IMR-90 (cell line): ENCODE data around the gene CRYGN. TPM values are rescaled to one million over a fixed set of nuclear protein-coding genes. Genes with fewer than 3 reads are reported as not detected.

Source experiments
- ATAC-seq: fragments of 200-7000 bp; cut with Tn5 transposase; 2 replicates; pipeline ENCODE4 v1.9.1; 2020; ENCODE audit warnings: low read depth, mild to moderate bottlenecking, moderate library complexity
- BruUV-seq: library from RNA; stranded (reverse); fragments of 400-500 nt; replicated peaks from 2 replicates; lab custom pipeline; 2021; lab: Mats Ljungman, UMichigan
- CTCF ChIA-PET: fragments of 300-600 bp; formaldehyde crosslinking; extraction: SDS; loops from one replicate; lab custom pipeline; 2021; ENCODE audit warnings: antibody characterized with exemption; lab: Yijun Ruan, JAX
- POLR2A ChIA-PET: fragments of 300-600 bp; sonication (Branson Sonifier 250); formaldehyde crosslinking; loops from one replicate; lab custom pipeline; 2022; ENCODE audit warnings: antibody characterized with exemption; ENCODE audit not compliant: unreplicated experiment; lab: Charles Lee
- DNase-seq: peaks from one replicate; pipeline ENCODE4 v3.0.0; 2013
- H2AFZ ChIP-seq: replicated peaks from 2 replicates; pipeline ENCODE3; 2013; ENCODE audit warnings: low read length, mild to moderate bottlenecking; ENCODE audit not compliant: poor library complexity
- H2AK5ac ChIP-seq: 2 replicates; pipeline ENCODE4 v1.6.1; 2013; ENCODE audit warnings: low read depth, low read length, inconsistent platforms
- H2AK9ac ChIP-seq: replicated peaks from 2 replicates; pipeline ENCODE3; 2013; ENCODE audit warnings: mild to moderate bottlenecking, low read depth, low read length, moderate library complexity; ENCODE audit not compliant: poor library complexity
- H2BK120ac ChIP-seq: 2 replicates; pipeline ENCODE4 v1.6.1; 2013; ENCODE audit warnings: low read depth, low read length, inconsistent platforms
- H2BK15ac ChIP-seq: 3 replicates; pipeline ENCODE4 v1.6.1; 2013; ENCODE audit warnings: low read depth, low read length, inconsistent platforms
- H2BK20ac ChIP-seq: 2 replicates; pipeline ENCODE4 v1.6.1; 2013; ENCODE audit warnings: low read depth, mild to moderate bottlenecking, inconsistent platforms, low read length, moderate library complexity
- H2BK5ac ChIP-seq: 2 replicates; pipeline ENCODE4 v1.6.1; 2013; ENCODE audit warnings: mild to moderate bottlenecking, low read depth, low read length, inconsistent platforms; ENCODE audit not compliant: poor library complexity, severe bottlenecking
- H3K14ac ChIP-seq: replicated peaks from 2 replicates; pipeline ENCODE4 v1.6.1; 2013; ENCODE audit warnings: low read depth, low read length, inconsistent platforms
- H3K18ac ChIP-seq: 2 replicates; pipeline ENCODE4 v1.6.1; 2013; ENCODE audit warnings: low read depth, low read length, control low read depth
- H3K23ac ChIP-seq: 2 replicates; pipeline ENCODE4 v1.6.1; 2013; ENCODE audit warnings: low read depth, low read length, inconsistent platforms
- H3K27ac ChIP-seq: 2 replicates; pipeline ENCODE4 v1.5.1; 2013; ENCODE audit warnings: mild to moderate bottlenecking, control low read depth, low read length; ENCODE audit not compliant: insufficient read depth
- H3K27me3 ChIP-seq: 2 replicates; pipeline ENCODE4 v1.6.1; 2013; ENCODE audit warnings: low read length; ENCODE audit not compliant: control insufficient read depth, insufficient read depth
- H3K36me3 ChIP-seq: 2 replicates; pipeline ENCODE4 v1.6.1; 2013; ENCODE audit warnings: low read length, mixed read lengths; ENCODE audit not compliant: control insufficient read depth, insufficient read depth
- H3K4ac ChIP-seq: 2 replicates; pipeline ENCODE4 v1.6.1; 2013; ENCODE audit warnings: low read depth, low read length, inconsistent platforms
- H3K4me1 ChIP-seq: 2 replicates; pipeline ENCODE4 v1.6.1; 2013; ENCODE audit warnings: low read length, mixed read lengths; ENCODE audit not compliant: control insufficient read depth, insufficient read depth
- H3K4me2 ChIP-seq: 2 replicates; pipeline ENCODE4 v1.6.1; 2013; ENCODE audit warnings: low read depth, mild to moderate bottlenecking, control low read depth, low read length, moderate library complexity
- H3K4me3 ChIP-seq: 2 replicates; pipeline ENCODE4 v1.5.1; 2013; ENCODE audit warnings: low read depth, mild to moderate bottlenecking, control low read depth, low read length, moderate library complexity; ENCODE audit not compliant: insufficient read depth
- H3K56ac ChIP-seq: 2 replicates; pipeline ENCODE4 v1.6.1; 2013; ENCODE audit warnings: low read length, inconsistent platforms; ENCODE audit not compliant: insufficient read depth; ENCODE audit errors: extremely low read depth
- H3K79me1 ChIP-seq, 2 experiments: 2 replicates each; pipeline ENCODE4 v1.6.1; 2013; ENCODE audit warnings: low read length in 2 of 2, inconsistent platforms in 1 of 2, low read depth in 1 of 2
- H3K9ac ChIP-seq: 2 replicates; pipeline ENCODE4 v1.6.1; 2013; ENCODE audit warnings: low read depth, low read length, control low read depth
- H3K9me1 ChIP-seq: 2 replicates; pipeline ENCODE4 v1.6.1; 2013; ENCODE audit warnings: low read length, inconsistent platforms; ENCODE audit not compliant: insufficient read depth
- H3K9me3 ChIP-seq: 2 replicates; pipeline ENCODE4 v1.6.1; 2013; ENCODE audit warnings: low read length; ENCODE audit not compliant: control insufficient read depth, insufficient read depth
- H4K20me1 ChIP-seq: 2 replicates; pipeline ENCODE4 v1.6.1; 2013; ENCODE audit warnings: low read length, inconsistent platforms; ENCODE audit not compliant: insufficient read depth
- H4K5ac ChIP-seq: 2 replicates; pipeline ENCODE4 v1.6.1; 2013; ENCODE audit warnings: mild to moderate bottlenecking, low read depth, low read length, control low read depth
- H4K8ac ChIP-seq, 2 experiments: 2 replicates each; pipeline ENCODE4 v1.6.1; 2013; ENCODE audit warnings: low read depth in 2 of 2, low read length in 2 of 2, control low read depth in 1 of 2, inconsistent platforms in 1 of 2
- H4K91ac ChIP-seq: 2 replicates; pipeline ENCODE4 v1.6.1; 2013; ENCODE audit warnings: low read depth, low read length, inconsistent platforms; ENCODE audit not compliant: insufficient read depth
- CHD1 ChIP-seq: IDR thresholded peaks from 2 replicates; pipeline ENCODE4 v1.6.1; 2012; ENCODE audit warnings: low read depth, low read length, improper control_type of control experiment
- ELK1 ChIP-seq: fragments of 150-350 bp; IDR thresholded peaks from 2 replicates; pipeline ENCODE4 v1.6.1; 2016; ENCODE audit warnings: low read depth, mild to moderate bottlenecking, low read length, moderate library complexity, borderline replicate concordance
- FOS ChIP-seq: fragments of 150-350 bp; IDR thresholded peaks from 2 replicates; pipeline ENCODE4 v1.6.1; 2016; ENCODE audit warnings: low read depth, low read length
- MAZ ChIP-seq: IDR thresholded peaks from 2 replicates; pipeline ENCODE4 v1.6.1; 2012; ENCODE audit warnings: low read depth, mild to moderate bottlenecking, low read length, improper control_type of control experiment, moderate library complexity, borderline replicate concordance
- MXI1 ChIP-seq: IDR thresholded peaks from 2 replicates; pipeline ENCODE4 v1.6.1; 2012; ENCODE audit warnings: low read depth, mild to moderate bottlenecking, low read length, moderate library complexity, borderline replicate concordance
- RAD21 ChIP-seq: IDR thresholded peaks from 2 replicates; pipeline ENCODE4 v1.6.1; 2012; ENCODE audit warnings: low read length, improper control_type of control experiment
- RCOR1 ChIP-seq: IDR thresholded peaks from 2 replicates; pipeline ENCODE4 v1.6.1; 2012; ENCODE audit warnings: mild to moderate bottlenecking, low read length, improper control_type of control experiment; ENCODE audit not compliant: insufficient replicate concordance
- WGBS, 2 experiments: methylation state at CpG; one replicate each; pipeline versions ENCODE4 v1.1.5 to v1.1.7; 2013; ENCODE audit warnings: missing lambda C conversion rate in 2 of 2; ENCODE audit not compliant: insufficient read length in 1 of 2; ENCODE audit errors: extremely low coverage in 2 of 2; 5-methylcytosine and 5-hydroxymethylcytosine counted together
- dilution Hi-C: fragments of 300-500 bp; cut with HindIII; formaldehyde crosslinking; loops from one replicate; pipeline ENCODE4 v1.14.3; 2018; ENCODE audit warnings: low sequenced_read_pairs; ENCODE audit not compliant: unreplicated experiment
- in situ Hi-C: fragments of 300-500 bp; cut with MboI; formaldehyde crosslinking; loops from 3 replicates; pipeline ENCODE4 v1.14.3; 2019; ENCODE audit warnings: low sequenced_read_pairs, inconsistent platforms, mixed read lengths
- intact Hi-C: fragments of 100-400 bp; cut with micrococcal nuclease; formaldehyde crosslinking; loops from 2 replicates; pipeline ENCODE4 v1.10.0; 2022
- polyA plus RNA-seq, 3 experiments: library from polyadenylated mRNA; depleted of rRNA; stranded (reverse); fragments of >200 nt; gene quantifications; 2 replicates each; pipeline ENCODE4 v1.2.3, GENCODE V29; 2012; ENCODE audit warnings: low replicate concordance in 1 of 3
- total RNA-seq: library from RNA; depleted of rRNA; stranded (reverse); fragments of >200 nt; gene quantifications from 2 replicates; pipeline ENCODE4 v1.2.3, GENCODE V29; 2012

CRYGN gene
- total and polyA plus RNA-seq, 2 of the 4 experiments (the other 2 are of a cell fraction), result not detected

DNA sequence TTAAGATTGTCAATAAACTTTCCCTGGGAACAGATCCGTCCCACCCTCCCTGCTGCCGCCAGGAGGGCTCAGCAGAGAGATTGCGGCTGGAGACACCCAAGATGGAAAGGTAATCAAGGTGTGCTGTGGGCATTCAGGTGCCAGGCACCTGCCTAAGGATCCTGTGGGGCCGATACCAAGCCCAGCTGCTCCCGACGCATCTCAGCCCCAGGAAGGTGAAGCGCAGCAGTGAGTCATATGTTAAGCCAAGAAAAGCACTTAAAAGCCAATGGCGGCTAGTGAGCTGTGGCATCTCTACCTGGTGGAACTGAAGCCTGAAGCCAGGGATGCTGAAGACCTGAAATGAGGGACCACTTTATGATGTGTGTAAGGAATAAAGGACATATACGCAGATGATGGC, 36.2 kb downstream of the CRYGN start:
- Histone ChIP-seq H4K8ac (no peak overlapping the region), H3K36me3 (no peaks in the 10 kb centered on the region), H2AFZ (no peak overlapping the region), H3K4me1 (peaks cover 5% of the 10 kb centered on the region; the same call in 1 of the 2 replicates), H3K23ac (no peak overlapping the region), H3K79me1 (no peaks in the 10 kb centered on the region), H3K9ac (no peak overlapping the region), H3K4ac (no peak overlapping the region), H3K56ac (no peak overlapping the region), H3K14ac (no peak overlapping the region), H2AK5ac (no peak overlapping the region), H3K4me2 (no peak overlapping the region), H2AK9ac (no peak overlapping the region), H4K91ac (no peak overlapping the region), H2BK5ac (no peak overlapping the region), H3K9me1 (0 out of 2 replicates have a peak, but pooled peaks cover 3% of the 10 kb centered on the region), H3K18ac (no peak overlapping the region), H4K5ac (no peak overlapping the region), H2BK120ac (no peak overlapping the region), H2BK20ac (no peak overlapping the region), H3K27me3 (peaks cover 28% of the 10 kb centered on the region), H3K9me3 (no peaks in the 10 kb centered on the region), H2BK15ac (no peak overlapping the region), H3K27ac (no peak overlapping the region), H4K20me1 (no peaks in the 10 kb centered on the region), H3K4me3 (no peak overlapping the region)
- ChIA-PET POLR2A (no interaction called here), CTCF (no interaction called here)
- TF ChIP-seq RCOR1 (no peak), RAD21 (no peak), FOS (no peak), MXI1 (no peak), ELK1 (no peak), CHD1 (no peak), MAZ (no peak)
- in situ Hi-C loops, result no loop called here
- ATAC-seq (no peak), DNase-seq (no peak)
- BruUV-seq, result no TSS peak
- dilution Hi-C loops, result no loop called here
- 94% methylated on average over 7 of the region's 9 CpGs; no CpG with 5 or more reads in 1 of the 2 experiments for WGBS, 2 experiments
- intact Hi-C loops, result no loop called here
